Activated CD4-positive, alpha-beta T cell treated with anti-CD3 and anti-CD28 coated beads, Interleukin-2, Interleukin-6, amounts not matched to agents 100 ng/mL and 50 ng/mL, durations not matched to agents 16 hours and 8 hours (primary cell): Measurements from ENCODE around the gene CSNK1G1.

ENCODE experiments used
- DNase-seq: peaks from one replicate; pipeline ENCODE4 v3.0.0-alpha.2; 2020

CSNK1G1 gene

DNA sequence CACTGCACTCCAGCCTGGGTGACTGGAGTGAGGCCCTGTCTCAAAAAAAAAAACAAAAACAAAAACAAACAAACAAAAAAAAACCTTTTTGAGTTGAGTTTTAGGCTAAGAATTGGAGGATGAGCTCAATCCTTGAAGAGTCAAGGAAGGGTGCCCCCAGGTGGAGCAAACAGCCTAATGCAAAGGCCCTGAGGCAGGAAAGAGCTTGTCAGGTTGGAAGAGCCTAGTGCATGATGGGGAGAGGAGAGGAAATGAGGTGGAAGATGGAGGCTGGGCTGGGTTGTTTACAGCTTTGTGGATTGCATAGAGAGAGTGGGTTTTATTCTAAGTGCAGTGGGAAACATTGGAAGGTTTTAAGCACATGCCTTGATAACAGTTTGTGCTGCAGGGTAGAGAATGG lies 206.5 kb downstream of the CSNK1G1 start:
- peak; percentile 57 for DNase-seq

DNA sequence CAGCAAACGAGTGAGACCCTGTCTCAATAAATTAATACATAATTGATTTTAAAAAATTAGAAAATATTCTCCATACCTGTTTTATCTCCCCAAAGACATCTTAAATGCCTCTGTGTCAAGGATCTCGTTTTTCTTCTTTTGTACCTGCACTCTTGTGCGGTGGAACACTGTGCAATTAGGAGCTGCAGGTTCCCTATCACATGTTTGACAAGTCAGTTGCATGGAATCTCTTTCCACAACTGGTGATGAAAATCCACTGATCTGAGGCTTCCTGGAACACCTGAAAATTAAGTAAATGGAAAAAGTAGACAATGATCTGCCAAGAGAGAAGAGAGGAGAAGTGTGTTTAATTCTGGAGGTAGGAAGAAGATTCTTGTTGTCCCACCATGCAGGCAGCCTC lies 207.4 kb downstream of the CSNK1G1 start:
- DNase-seq: no peak

DNA sequence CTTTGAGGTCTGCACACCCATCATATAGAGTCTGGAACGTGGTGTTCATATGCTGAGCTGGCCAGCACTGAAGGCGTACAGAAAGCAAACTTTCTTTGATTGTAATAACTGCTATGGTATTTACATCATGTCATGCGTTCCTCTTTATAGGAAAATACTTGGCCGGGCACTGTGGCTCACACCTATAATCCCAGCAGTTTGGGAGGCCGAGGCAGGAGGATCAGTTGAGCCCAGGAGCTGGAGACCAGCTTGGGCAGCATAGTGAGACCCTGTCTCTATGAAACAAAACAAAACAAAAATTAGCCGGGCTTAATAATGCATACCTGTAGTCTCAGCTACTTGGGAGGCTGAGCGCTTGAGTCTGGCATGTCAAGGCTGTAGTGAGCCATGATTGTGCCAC lies 207.8 kb downstream of the CSNK1G1 start:
- DNase-seq: no peak

DNA sequence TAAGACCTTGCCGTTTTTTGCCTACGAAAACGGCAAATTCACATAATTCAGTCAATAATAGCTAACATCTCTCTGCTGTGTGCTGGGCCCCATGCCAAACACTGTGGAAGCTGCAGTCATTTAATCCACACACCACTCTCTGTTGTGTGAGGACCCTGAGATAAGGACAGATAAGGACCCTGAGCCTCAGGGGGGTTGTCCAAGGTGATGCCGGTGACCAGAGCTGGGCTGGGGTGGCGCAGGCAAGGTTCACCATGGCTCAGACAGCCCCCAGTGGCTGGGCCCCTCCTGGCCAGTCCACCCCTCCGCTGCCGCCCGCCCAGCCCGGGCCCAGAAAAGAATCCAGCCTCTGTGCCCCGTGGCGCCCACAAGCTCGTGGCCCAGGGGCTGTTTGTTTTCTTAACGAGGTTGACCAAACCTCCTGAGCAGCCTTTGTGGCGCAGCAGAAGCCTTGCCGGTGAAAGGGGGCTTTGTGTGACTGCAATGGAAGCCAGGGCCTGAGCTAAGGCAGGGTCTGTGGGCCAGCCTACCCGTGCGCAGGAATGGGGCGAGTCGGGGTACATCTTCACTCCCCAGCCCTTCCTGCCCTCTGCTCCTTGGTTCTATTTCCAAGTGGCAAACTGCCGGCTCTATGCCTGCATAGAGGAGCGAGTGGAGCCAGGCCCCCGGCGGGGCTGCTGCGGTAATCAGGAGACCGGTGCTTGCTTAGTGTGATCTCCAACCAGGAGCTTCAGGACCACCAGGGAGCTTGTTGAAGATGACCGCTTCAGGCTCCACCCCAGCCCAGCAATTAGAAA lies 208.9 kb downstream of the CSNK1G1 start:
- DNase-seq: no peak

DNA sequence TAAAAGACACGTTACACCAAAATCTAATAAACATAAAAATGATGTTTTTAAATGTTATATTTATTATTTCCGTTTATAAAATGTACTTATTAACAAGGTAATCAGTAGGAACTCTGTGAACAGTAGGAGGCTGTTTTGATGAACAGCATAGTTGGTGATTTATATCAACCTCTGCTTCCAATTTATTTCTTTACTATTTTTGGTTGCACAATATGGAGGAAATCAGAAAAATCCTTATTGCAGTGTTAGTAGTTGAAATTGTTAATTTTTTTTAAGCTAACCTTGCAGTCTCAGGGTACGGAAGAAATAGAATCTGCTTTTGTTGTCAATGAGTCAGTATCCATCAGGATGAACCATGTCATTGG lies 209.5 kb downstream of the CSNK1G1 start:
- no peak for DNase-seq

DNA sequence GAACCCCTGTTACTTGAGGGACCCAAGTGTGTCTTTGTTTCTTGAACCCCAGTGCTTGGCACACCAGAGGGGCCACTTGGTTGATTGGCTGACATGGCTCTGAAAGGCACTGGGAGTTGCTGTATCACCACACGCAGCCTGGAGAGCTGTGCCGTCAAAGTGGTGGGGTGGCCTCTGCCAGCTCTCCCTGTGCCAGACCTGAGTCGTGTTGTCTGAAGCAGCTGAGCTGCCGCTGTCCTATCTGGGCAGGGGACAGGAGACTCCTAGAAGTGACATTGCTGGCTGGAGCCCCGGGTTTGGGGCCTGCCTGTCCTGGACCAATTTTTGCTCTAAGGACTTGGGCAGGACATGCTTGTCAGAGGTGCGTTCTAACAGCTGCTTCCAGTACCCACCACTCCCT lies 209.9 kb downstream of the CSNK1G1 start:
- no peak for DNase-seq

DNA sequence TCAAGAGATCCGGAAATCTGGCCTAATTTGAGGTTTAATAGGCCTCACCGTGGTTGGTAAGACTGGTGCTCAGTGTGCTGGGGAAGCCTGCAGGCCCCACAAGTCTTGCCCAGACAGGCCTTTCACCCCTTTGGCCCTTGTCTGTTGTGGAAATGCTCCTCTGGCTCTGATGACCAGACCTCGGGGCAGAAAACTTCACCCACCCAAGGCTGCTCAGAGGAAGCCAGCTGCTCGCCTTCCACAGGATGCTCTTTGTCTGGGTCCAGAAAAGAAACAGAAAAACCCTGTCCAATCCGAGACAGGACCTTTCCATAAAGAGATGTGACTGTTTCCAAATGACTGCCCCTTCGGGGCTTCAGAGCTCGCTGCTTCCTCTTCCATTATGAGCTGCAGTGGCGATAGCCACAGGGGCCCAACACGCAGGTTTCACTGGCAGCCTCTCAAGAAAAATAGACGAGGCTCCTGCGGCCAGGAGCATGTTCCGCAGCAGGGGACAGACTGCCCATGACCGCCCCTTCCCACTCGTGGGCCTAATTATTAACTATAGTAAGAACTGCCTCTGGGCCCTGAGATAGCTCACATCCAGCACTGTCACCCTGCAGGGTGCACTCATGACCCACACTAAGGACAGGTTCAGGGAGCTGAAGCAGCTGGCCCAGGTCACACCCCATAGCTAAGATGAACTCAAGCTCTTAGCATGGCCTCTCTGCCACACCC lies 211.2 kb downstream of the CSNK1G1 start:
- DNase-seq: no peak

DNA sequence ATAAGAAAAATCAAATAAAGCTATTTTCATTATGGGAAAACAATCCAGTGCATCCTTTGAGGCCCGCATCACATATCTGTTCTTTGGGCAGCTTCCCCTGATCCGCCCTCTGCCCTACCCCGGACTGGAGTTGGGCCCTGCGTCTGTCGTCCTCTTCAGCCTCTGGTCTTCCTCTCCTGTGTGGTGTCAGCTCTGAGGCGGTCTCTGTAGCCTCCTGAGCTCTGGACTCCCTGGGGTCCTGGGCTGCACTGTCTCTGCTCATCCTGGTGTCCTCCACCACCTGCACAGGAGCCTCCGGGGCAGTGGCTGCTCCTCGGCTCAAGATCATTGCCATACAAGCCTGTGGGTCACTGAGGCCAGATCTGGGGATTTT lies 211.8 kb downstream of the CSNK1G1 start:
- no peak for DNase-seq

DNA sequence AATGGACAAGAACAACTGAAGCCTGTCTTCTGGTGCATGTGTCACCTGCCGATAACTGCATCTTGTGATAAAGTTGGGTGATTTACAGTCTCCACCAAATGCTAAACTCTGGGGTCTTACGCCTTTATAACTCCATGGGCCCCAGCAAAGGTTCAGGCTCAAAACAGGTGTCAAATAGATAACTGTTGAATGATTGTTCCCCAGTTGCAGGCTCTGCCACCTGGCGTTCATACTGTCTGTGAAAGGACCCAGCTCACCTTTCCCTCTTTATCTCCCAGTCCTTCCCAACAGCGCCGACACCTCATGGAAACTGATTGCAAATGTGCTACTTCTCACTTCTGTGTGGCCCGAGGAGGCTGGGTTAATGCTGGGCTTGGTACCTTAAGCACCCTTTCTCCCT lies 212.7 kb downstream of the CSNK1G1 start:
- no peak for DNase-seq

DNA sequence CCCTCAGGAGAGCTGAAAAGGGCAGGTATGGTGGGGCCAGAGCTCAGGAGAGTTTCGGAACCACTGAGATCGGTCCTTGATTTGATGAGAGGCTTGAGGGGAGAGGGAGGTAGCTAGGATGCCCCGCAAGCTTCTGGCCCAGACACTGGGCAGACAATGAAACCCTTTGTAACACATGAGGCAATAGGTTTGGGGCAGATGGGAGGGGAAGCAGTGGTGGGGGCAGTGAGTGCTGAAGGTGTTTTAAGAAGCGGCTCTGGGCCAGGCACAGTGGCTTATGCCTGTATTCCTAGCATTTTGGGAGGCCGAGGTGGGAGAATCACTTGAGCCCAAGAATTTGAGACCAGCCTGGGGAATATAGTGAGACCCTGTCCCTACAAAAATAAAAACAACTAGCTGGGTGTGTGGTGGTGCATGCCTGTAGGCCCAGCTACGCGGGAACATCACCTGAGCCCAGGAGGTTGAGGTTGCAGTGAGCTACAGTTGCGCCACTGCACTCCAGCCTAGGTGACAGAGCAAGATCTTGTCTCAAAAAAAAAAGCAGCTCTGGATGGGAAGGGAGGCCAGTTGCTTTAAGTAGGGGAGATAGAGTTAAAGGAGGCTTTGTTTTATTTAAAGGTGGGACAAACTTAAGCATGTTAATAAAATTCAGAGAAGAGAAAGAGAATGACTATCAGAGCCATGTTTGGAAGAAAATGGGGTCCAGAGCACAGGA lies 214.0 kb downstream of the CSNK1G1 start:
- DNase-seq: no peak

DNA sequence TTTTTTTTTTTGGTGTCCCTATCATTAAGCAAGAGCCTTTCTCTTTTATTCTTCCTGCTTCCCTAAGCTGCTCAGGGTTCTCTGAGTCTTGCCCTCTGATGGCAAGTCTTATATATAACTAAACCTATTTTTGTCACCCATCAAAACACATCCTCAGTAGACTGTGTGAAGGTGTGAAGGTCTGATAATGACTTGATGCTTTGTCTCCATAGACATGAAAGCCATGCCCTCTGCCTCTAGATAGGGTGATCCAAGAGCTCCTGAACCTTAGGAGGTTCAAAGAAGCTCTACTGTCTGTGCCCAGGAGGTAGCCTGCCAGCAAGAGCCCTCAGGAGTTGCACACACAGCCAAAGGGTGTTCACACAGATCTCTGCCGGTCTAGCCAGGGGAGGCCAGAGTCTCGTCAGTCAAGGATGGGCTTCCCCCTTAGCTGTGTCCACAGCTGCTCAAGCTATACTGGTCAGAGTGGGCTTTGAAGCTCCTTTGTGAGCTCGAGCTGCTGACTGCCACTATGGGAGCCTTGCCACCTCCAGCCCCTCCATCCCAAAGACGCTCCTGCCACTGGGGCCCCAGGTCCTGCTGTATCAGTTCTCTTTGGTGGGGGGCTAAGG lies 217.5 kb downstream of the CSNK1G1 start:
- no peak for DNase-seq

DNA sequence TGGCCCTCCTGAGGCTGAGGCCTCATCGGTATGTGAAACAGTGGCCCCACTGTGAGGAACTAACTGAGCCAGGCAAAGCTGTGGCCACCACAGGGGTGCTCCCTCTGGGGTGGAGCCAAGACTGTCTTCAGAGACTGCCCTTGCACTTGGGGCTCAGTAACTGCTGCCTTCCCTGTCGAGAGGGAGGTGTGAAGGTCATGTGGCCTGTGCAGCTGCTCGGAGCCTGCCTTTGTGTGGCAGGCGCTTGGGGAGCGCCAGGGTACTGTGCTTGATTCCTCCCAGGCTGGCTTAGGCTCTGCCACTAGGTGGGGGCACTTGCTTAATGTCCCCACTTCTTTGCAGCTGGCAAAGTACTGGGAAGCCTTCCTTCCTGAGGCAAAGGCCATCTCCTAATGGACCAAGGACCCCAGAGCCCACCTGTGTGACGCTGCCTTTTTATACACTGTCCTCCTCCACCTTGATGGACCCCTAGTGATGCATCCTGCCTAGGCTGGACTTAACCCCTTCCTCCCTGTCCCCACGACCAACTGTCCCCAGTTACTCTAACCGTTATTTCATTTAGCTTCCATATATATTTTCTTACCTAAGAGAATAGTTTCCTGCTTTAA lies 218.6 kb downstream of the CSNK1G1 start:
- no peak for DNase-seq

DNA sequence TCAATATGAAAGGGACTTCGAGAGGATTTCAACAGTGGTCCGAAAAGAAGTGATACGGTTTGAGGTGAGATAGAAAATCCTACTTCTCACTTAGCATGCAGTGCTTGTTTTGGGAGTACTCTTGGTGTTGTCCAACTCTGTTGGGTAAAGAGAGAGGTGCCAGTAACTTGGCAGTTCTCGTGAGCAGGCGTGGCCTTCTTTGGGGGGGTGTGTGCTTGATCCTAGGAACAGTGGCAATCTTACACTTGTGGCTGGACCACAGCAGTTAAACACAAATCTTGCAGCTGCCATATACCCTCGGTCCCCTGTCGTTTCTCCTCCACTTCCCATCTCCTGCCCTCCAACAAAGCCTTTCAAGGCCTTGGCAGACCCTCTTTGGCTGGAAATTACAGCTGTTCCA lies 219.6 kb downstream of the CSNK1G1 start:
- no peak for DNase-seq

DNA sequence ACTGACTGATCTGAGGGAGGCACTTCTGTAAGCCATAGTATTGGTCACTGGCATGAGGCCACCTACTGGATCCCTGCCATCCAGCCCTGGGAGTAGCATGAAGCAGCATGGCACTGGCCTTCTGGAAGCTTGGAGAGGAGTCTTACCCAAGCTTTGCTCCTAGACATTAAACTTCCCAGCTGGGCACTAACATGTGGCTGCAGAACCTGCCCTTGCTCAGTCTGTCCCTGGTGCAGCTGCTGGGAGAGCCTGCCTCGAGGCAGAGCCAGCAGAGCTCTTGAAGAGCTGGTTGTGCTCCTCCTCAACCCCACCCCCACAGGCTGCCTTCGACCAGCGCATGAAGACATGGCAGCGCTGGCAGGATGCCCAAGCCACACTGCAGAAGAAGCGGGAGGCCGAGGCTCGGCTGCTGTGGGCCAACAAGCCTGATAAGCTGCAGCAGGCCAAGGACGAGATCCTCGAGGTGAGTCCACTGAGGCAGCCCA lies 221.6 kb downstream of the CSNK1G1 start:
- no peak for DNase-seq

DNA sequence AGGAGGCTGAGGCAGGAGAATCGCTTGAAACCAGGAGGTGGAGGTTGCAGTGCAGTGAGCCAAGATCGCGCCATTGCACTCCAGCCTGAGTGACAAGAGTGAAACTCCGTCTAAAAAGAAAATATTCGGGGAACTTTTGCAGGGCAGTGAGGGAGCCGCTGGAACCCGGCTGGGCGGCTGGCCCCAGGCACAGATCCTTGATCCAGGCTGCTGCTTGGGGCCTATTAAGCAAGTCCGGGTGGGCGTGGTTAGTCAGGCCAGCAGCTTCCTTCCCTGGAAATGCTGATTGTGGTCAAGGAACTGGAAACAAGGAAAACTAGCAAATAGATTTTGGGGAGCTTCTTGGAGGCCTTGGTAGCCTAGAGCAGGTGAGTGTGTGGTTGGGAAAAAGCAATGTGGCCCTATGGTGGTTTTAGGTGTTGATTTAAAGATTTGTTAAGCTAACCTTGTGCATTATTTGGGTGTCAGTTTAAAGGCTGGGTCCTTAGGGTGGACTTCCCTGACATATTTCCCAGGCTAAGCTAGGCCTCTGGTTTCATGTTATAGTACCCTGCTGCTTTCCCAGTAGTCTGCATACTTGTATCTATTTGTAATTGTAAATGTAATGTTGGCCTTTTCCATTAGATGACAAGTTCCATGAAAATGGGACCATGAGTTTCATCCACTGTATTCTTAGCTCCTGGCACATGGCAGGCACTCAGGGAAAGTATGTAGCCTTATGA lies 222.2 kb downstream of the CSNK1G1 start:
- DNase-seq: no peak

DNA sequence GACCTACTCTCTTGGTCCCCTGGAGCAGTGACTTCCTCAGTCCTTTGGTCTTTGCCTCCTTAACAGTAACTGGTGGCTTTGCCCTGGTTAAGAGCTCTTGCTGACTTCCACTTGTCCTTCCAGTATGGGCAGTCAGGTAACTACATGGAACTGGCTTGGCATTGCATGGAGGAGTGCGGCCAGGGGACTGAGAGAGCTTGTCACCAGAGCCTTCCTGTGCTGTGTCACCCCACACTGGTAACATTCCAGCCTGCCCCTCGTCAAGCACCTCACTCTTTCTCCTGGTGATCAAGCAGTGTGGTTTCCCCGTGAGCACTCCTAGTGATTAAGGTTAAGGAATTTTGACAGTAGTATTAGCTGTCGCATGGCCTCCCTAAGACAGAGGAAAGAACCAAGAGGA lies 223.8 kb downstream of the CSNK1G1 start:
- DNase-seq: no peak

DNA sequence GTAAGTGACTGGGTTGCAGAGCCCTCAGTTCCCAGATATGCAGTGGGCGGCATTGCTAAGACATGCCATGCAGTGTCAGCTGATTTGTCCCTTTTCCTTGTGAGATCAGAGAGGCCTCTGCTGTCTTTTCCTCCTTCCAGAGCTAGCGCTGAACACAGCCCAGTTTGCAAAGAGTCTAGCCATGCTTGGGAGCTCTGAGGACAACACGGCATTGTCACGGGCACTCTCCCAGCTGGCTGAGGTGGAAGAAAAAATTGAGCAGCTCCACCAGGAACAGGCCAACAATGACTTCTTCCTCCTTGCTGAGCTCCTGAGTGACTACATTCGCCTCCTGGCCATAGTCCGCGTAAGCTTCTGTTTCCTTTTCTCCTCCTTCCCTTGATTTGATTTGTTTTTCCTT lies 224.4 kb downstream of the CSNK1G1 start:
- DNase-seq: no peak

DNA sequence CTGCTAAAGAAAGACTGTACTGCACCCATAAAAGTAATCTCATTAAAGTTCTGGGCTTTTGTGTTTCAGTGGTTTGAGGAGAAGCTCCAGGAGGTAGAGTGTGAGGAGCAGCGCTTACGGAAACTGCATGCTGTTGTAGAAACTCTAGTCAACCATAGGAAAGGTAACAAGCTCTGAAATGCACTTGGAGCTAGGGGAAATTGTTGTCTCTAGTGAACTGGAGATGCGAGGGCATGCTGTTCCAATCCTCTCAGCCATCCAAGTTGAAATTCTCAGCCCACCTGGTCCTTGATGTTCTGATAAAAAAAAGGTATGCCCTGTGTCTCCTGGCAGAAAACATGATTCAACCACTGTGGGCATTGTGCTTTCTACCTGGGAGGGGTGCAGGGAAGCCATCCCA lies 225.8 kb downstream of the CSNK1G1 start:
- no peak for DNase-seq

DNA sequence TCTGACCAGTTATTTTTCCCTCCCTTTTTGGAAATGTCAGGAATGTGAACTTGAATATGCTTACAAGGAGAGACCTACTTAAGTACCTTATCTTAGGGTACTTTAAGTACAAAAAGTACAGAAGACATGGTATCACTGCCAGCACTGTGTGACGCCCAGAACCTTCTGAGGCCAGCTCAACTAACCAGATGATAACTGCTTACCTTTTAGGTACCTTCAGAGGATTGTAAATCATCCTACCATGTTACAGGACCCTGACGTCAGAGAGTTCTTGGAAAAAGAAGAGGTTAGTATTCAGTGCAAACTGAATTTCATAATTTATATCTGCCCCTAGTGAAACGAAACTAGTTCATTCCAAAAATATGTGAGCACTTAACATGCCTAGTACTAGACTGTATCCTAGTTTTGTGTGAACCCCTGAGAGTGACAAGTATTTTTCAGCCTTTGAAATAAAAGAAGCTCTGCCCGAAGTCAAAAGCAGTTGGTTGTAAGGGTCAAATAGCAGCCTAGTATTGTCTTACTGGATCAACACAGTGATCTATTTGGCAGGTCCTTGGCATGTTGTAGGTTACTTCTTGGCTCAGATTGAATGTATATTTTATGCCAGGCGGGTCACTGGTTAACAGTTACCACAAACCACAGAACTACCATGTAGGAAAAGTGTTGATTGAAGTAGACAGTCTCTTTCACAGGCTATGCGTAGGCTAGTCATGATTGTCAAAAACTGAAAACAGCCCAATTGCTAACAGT lies 228.3 kb downstream of the CSNK1G1 start:
- DNase-seq: no peak

DNA sequence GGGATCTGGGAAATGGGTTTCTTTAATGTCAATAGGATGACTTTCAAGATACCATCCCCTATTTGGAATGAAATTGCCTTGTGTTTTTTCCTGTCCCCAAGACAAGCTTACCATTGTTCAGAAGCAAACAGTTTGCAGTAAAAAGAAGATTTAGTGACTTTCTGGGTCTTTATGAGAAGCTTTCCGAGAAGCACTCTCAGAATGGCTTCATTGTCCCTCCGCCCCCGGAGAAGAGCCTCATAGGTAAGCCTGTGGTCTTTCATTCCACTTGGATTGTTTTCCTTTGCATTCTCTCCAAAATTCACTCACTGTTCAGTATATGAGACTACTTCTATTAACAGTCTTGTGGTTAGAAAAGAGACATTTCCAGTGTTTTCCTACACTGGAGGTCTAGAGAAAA lies 230.0 kb downstream of the CSNK1G1 start:
- no peak for DNase-seq

DNA sequence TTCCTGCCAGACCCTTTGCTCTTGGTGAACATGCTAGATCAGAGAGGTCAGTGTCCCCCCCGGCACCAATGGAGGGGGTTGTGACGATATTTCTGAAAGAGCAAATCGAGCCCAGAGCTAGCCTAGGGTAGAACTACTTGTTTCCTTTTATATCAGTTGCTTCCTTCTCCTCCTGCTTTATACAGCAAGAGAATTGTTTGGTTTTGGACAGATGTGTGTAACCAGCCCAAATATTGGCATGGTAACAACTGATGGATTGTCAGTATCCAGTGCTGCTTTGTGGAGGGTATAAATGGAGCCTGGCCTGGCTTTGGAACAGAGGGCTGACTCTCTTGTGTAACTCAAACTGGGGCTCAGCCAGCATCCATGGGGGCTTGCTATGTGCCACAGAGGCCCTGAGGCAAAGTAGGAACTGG lies 233.0 kb downstream of the CSNK1G1 start:
- DNase-seq: no peak

DNA sequence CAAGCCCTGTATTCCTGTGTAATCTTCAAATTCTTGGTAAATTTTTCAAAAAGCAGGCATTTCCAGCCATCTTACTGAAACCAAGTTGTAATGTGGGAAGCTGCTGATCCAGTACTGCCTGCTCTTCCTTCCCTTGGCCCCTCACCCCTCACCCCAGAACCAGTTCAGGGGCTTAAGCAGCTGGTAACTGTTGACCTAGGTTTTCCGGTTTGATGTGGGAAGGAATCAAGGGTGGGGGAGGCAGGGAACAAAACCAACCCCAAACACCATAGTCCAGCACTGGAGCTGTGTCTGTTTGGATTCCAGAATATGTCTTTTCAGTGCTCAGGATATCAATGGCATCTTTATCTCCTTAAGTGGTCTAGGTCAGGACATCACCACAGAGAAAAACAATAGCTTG lies 233.5 kb downstream of the CSNK1G1 start:
- DNase-seq: no peak
